SK-N-SH (cell line): ENCODE results near the gene GATC. TPM values are rescaled to one million over a fixed set of nuclear protein-coding genes. Genes with fewer than 3 reads are reported as not detected.

ENCODE experiments used
- CTCF ChIA-PET: fragments of 300-600, 350-600 bp; formaldehyde crosslinking; extraction: SDS; loops from one replicate; lab custom pipeline; 2021; lab: Yijun Ruan, JAX
- POLR2A ChIA-PET: fragments of 350-600 bp; sonication (Branson Sonifier 250); formaldehyde crosslinking; extraction: SDS; loops from one replicate; lab custom pipeline; 2020; ENCODE audit warnings: antibody characterized with exemption, inconsistent platforms; lab: Yijun Ruan, JAX
- DNase-seq: peaks from one replicate; pipeline ENCODE4 v3.0.0; 2012
- H2AFZ ChIP-seq: fragments of 200-600 bp; sonication (generic); 2 replicates; pipeline ENCODE4 v1.8.1; 2016; ENCODE audit warnings: antibody characterized with exemption, mild to moderate bottlenecking, low read depth
- H3F3A ChIP-seq: fragments of 200-600 bp; sonication (generic); replicated peaks from 2 replicates; pipeline ENCODE3; 2016; ENCODE audit warnings: antibody characterized with exemption, mild to moderate bottlenecking; ENCODE audit not compliant: insufficient read depth
- H3K27ac ChIP-seq, 2 experiments: fragments of 200-500 bp in 1 of 2; fragments of 200-600 bp in 1 of 2; sonication (Bioruptor generic) in 1 of 2; sonication (generic), shearing (Covaris generic) in 1 of 2; 2 replicates each; pipeline versions ENCODE4 v1.5.1 to v1.6.1; 2014 to 2016; ENCODE audit warnings: low read depth in 2 of 2, inconsistent platforms in 1 of 2, low read length in 1 of 2, mild to moderate bottlenecking in 1 of 2, mixed read lengths in 1 of 2
- H3K27me3 ChIP-seq: fragments of 200-600 bp; sonication (generic), shearing (Covaris generic); 2 replicates; pipeline ENCODE4 v1.6.1; 2016; ENCODE audit warnings: mixed run types; ENCODE audit not compliant: insufficient read depth
- H3K36me3 ChIP-seq, 2 experiments: fragments of 200-500 bp in 1 of 2; fragments of 200-600 bp in 1 of 2; sonication (Bioruptor generic) in 1 of 2; sonication (generic) in 1 of 2; replicated peaks in 1 of 2; 2 replicates each; pipeline versions ENCODE3 to v1.5.1; 2014 to 2016; ENCODE audit warnings: low read length in 1 of 2, mild to moderate bottlenecking in 1 of 2; ENCODE audit not compliant: insufficient read depth in 2 of 2, control insufficient read depth in 1 of 2
- H3K4me1 ChIP-seq, 2 experiments: fragments of 200-500 bp in 1 of 2; fragments of 200-600 bp in 1 of 2; sonication (Bioruptor generic) in 1 of 2; sonication (generic), shearing (Covaris generic) in 1 of 2; 2 replicates each; pipeline versions ENCODE4 v1.5.1 to v1.6.1; 2014 to 2016; ENCODE audit warnings: low read depth in 1 of 2, low read length in 1 of 2, mixed run types in 1 of 2; ENCODE audit not compliant: insufficient read depth in 2 of 2, control insufficient read depth in 1 of 2
- H3K4me2 ChIP-seq: fragments of 200-600 bp; sonication (generic), shearing (Covaris generic); 2 replicates; pipeline ENCODE4 v1.6.1; 2017; ENCODE audit warnings: mixed run types
- H3K4me3 ChIP-seq, 2 experiments: fragments of 200-500 bp in 1 of 2; fragments of 200-600 bp in 1 of 2; sonication (Bioruptor generic) in 1 of 2; sonication (generic), shearing (Covaris generic) in 1 of 2; 2 replicates each; pipeline versions ENCODE4 v1.5.1 to v1.8.1; 2014 to 2016; ENCODE audit warnings: low read depth in 2 of 2, inconsistent platforms in 1 of 2, low read length in 1 of 2, mild to moderate bottlenecking in 1 of 2, mixed read lengths in 1 of 2, moderate library complexity in 1 of 2
- H3K79me2 ChIP-seq: fragments of 200-600 bp; sonication (generic); 2 replicates; pipeline ENCODE4 v1.8.1; 2017; ENCODE audit warnings: mild to moderate bottlenecking; ENCODE audit not compliant: insufficient read depth
- H3K9ac ChIP-seq: fragments of 200-600 bp; sonication (generic); 2 replicates; pipeline ENCODE4 v1.6.1; 2017; ENCODE audit warnings: mixed run types
- H3K9me2 ChIP-seq: fragments of 200-600 bp; sonication (generic); 2 replicates; pipeline ENCODE4 v1.6.1; 2017; ENCODE audit warnings: mixed run types
- H3K9me3 ChIP-seq: fragments of 200-600 bp; sonication (generic); 2 replicates; pipeline ENCODE4 v1.6.1; 2017; ENCODE audit warnings: mixed run types, mild to moderate bottlenecking, moderate library complexity
- H4K20me1 ChIP-seq: fragments of 200-600 bp; sonication (generic); 2 replicates; pipeline ENCODE4 v1.6.1; 2017; ENCODE audit warnings: mild to moderate bottlenecking, mixed run types; ENCODE audit not compliant: insufficient read depth
- CHD2 ChIP-seq: fragments of 150-350 bp; IDR thresholded peaks from 2 replicates; pipeline ENCODE4 v1.6.1; 2018; ENCODE audit warnings: low read length; ENCODE audit not compliant: partially characterized antibody
- EZH2phosphoT487 ChIP-seq: fragments of 200-600 bp; sonication (generic); IDR thresholded peaks from 2 replicates; pipeline ENCODE4 v1.6.1; 2017; ENCODE audit warnings: low read depth, mixed run types, mild to moderate bottlenecking, antibody characterized with exemption, moderate library complexity, borderline replicate concordance
- FOSL2 ChIP-seq: IDR thresholded peaks from 2 replicates; pipeline ENCODE4 v1.4.0; 2012; ENCODE audit warnings: low read depth, mild to moderate bottlenecking, moderate library complexity, borderline replicate concordance
- FOXJ3 ChIP-seq: sonication (generic); formaldehyde crosslinking; IDR thresholded peaks from 2 replicates; pipeline ENCODE4 v1.5.1; 2020; ENCODE audit warnings: mild to moderate bottlenecking, missing genetic modification reagents
- FOXM1 ChIP-seq: IDR thresholded peaks from 2 replicates; pipeline ENCODE4 v1.4.0; 2012; ENCODE audit warnings: low read depth, mild to moderate bottlenecking
- GATA2 ChIP-seq: sonication (generic); formaldehyde crosslinking; IDR thresholded peaks from 2 replicates; pipeline ENCODE4 v1.5.0; 2020; ENCODE audit warnings: mild to moderate bottlenecking, missing genetic modification reagents
- JUND ChIP-seq: IDR thresholded peaks from 2 replicates; pipeline ENCODE4 v1.4.0; 2012
- NFIC ChIP-seq: IDR thresholded peaks from 2 replicates; pipeline ENCODE4 v1.4.0; 2012; ENCODE audit warnings: borderline replicate concordance
- NRF1 ChIP-seq: IDR thresholded peaks from 2 replicates; pipeline ENCODE4 v1.6.1; 2012; ENCODE audit warnings: low read depth, mild to moderate bottlenecking, low read length
- PBX3 ChIP-seq: IDR thresholded peaks from 2 replicates; pipeline ENCODE4; 2012
- RAD21 ChIP-seq: IDR thresholded peaks from 2 replicates; pipeline ENCODE4 v1.6.1; 2012; ENCODE audit warnings: mild to moderate bottlenecking, low read length
- RCOR1 ChIP-seq: fragments of 150-350 bp; IDR thresholded peaks from 2 replicates; pipeline ENCODE4 v1.6.1; 2017; ENCODE audit warnings: antibody characterized with exemption, low read length
- RFX5 ChIP-seq: IDR thresholded peaks from 2 replicates; pipeline ENCODE4 v1.6.1; 2012; ENCODE audit warnings: mild to moderate bottlenecking, improper control_type of control experiment, low read length
- RXRA ChIP-seq: IDR thresholded peaks from 2 replicates; pipeline ENCODE4 v1.4.0; 2012; ENCODE audit warnings: low read depth, mild to moderate bottlenecking, borderline replicate concordance
- SIN3A ChIP-seq: IDR thresholded peaks from 2 replicates; pipeline ENCODE4 v1.6.1; 2012; ENCODE audit warnings: low read depth, mild to moderate bottlenecking, low read length, moderate library complexity, borderline replicate concordance
- USF2 ChIP-seq: fragments of 150-350 bp; IDR thresholded peaks from 2 replicates; pipeline ENCODE4 v1.6.1; 2017; ENCODE audit warnings: antibody characterized with exemption, low read length, low read depth, borderline replicate concordance
- YY1 ChIP-seq: IDR thresholded peaks from 2 replicates; pipeline ENCODE4 v1.4.0; 2012; ENCODE audit warnings: low read depth, mild to moderate bottlenecking
- WGBS: methylation state at CpG from one replicate; pipeline ENCODE4 v1.1.6; 2017; ENCODE audit warnings: low lambda C conversion rate; 5-methylcytosine and 5-hydroxymethylcytosine counted together
- polyA plus RNA-seq, 3 experiments: library from polyadenylated mRNA; depleted of rRNA; stranded (reverse); fragments of >200 nt; gene quantifications; 2 replicates each; pipeline ENCODE4 v1.2.3, GENCODE V29; 2012
- TF ChIP-seq, protein P1 (sequence below): IDR thresholded peaks from 2 replicates; pipeline ENCODE4 v1.6.1; 2012; ENCODE audit warnings: mild to moderate bottlenecking, low read depth, low read length, moderate library complexity

GATC gene
- polyA plus RNA-seq, 1 of the 3 experiments (the other 2 are of a cell fraction) = 10.6 TPM

DNA sequence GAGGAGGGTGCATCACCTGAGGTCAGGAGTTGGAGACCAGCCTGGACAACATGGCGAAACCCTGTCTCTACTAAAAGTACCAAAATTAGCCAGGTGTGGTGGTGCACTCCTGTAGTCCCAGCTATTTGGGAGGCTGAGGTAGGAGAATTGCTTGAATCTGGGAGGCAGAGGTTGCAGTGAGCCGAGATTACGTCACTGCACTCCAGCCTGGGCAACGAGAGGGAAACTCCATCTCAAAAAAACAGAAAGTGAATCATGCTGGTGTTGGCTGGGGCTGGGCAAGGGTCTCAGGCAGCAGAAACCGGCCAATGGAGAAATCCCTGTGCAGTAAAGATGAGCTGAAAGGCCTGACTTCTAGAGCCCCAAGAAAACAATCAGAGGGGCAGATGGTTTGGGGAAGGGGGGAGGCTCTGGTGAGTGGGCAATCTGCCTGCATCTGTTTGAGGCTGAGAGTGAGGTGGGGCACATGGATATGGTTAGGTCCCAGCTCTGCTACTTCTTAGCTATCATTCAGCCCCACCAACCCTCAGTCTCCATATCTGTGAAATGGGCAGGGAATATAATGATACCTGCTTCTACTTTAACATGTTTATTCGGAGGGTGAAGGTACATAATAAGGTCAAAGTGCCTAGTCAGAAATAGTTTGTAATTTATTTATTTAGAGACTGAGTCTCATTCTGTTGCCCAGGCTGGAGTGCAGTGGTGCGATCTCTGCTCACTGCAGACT, 29.6 kb upstream of the GATC start:
- POLR2A ChIA-PET = no interaction called here
- Histone ChIP-seq H3K4me3 (no peak overlapping the region), H3K79me2 (no peaks in the 10 kb centered on the region), H4K20me1 (no peaks in the 10 kb centered on the region), H3K4me2 (no peak overlapping the region), H2AFZ (no peak overlapping the region), H3K27me3 (no peaks in the 10 kb centered on the region; the same call in 1 of the 2 replicates), H3K36me3 (no peaks in the 10 kb centered on the region), H3F3A (no peaks in the 10 kb centered on the region), H3K4me1 (no peaks in the 10 kb centered on the region), H3K9me3 (no peaks in the 10 kb centered on the region), H3K9ac (no peak overlapping the region), H3K27ac (no peak overlapping the region), H3K9me2 (no peaks in the 10 kb centered on the region)
- TF ChIP-seq PBX3 = no peak
- no peak for TF ChIP-seq USF2
- no peak for TF ChIP-seq FOXJ3 (CRISPR knock-in tag)
- no peak for TF ChIP-seq NRF1
- no peak for TF ChIP-seq FOSL2
- no peak for TF ChIP-seq RFX5
- no peak for TF ChIP-seq YY1
- TF ChIP-seq RCOR1 = no peak
- TF ChIP-seq SIN3A = no peak
- no peak for TF ChIP-seq FOXM1
- TF ChIP-seq JUND = no peak
- no peak for TF ChIP-seq RAD21
- TF ChIP-seq EZH2phosphoT487 = no peak
- TF ChIP-seq CHD2 = no peak
- WGBS = 79% methylated on average over 7 of the region's 7 CpGs
- DNase-seq = no peak
- CTCF ChIA-PET = interaction anchor here (0.9 to 8.6 kb wide), 3 partner anchors 12 to 60 kb away, joined by 3 to 61 read pairs (median 3); no protein-coding TSS in a partner anchor

GRCh38 chr12:120417917-120418580, 28.2 kb upstream of the GATC start:
- Histone ChIP-seq H3K27ac (no peak overlapping the region), H2AFZ (no peak overlapping the region), H3K4me1 (no peaks in the 10 kb centered on the region), H3K4me2 (no peak overlapping the region), H3K9ac (no peak overlapping the region), H3K36me3 (no peaks in the 10 kb centered on the region), H3K27me3 (no peaks in the 10 kb centered on the region; the same call in 1 of the 2 replicates), H3K79me2 (no peaks in the 10 kb centered on the region), H3F3A (no peaks in the 10 kb centered on the region), H3K9me2 (no peaks in the 10 kb centered on the region), H4K20me1 (no peaks in the 10 kb centered on the region), H3K9me3 (no peaks in the 10 kb centered on the region), H3K4me3 (no peak overlapping the region)
- CTCF ChIA-PET = interaction anchor here (0.9 to 8.6 kb wide), 4 partner anchors 12 to 64 kb away, joined by 3 to 61 read pairs (median 3); no protein-coding TSS in a partner anchor
- WGBS = 92% methylated on average over 4 of the region's 4 CpGs
- DNase-seq = no peak
- POLR2A ChIA-PET = no interaction called here
- TF ChIP-seq NRF1 (no peak), NFIC (no peak), CHD2 (no peak), RXRA (no peak), SIN3A (no peak), RFX5 (no peak), YY1 (no peak), GATA2 (CRISPR knock-in tag) (no peak)
- TF ChIP-seq, protein P1, sequence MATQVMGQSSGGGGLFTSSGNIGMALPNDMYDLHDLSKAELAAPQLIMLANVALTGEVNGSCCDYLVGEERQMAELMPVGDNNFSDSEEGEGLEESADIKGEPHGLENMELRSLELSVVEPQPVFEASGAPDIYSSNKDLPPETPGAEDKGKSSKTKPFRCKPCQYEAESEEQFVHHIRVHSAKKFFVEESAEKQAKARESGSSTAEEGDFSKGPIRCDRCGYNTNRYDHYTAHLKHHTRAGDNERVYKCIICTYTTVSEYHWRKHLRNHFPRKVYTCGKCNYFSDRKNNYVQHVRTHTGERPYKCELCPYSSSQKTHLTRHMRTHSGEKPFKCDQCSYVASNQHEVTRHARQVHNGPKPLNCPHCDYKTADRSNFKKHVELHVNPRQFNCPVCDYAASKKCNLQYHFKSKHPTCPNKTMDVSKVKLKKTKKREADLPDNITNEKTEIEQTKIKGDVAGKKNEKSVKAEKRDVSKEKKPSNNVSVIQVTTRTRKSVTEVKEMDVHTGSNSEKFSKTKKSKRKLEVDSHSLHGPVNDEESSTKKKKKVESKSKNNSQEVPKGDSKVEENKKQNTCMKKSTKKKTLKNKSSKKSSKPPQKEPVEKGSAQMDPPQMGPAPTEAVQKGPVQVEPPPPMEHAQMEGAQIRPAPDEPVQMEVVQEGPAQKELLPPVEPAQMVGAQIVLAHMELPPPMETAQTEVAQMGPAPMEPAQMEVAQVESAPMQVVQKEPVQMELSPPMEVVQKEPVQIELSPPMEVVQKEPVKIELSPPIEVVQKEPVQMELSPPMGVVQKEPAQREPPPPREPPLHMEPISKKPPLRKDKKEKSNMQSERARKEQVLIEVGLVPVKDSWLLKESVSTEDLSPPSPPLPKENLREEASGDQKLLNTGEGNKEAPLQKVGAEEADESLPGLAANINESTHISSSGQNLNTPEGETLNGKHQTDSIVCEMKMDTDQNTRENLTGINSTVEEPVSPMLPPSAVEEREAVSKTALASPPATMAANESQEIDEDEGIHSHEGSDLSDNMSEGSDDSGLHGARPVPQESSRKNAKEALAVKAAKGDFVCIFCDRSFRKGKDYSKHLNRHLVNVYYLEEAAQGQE = no peak
